Jurkat, Clone E6-1 (cell line): ENCODE results near the gene DECR2.

ENCODE experiments used
- DNase-seq: peaks from one replicate; pipeline ENCODE4 v3.0.0-alpha.2; 2011; ENCODE audit warnings: low read depth, low spot score
- H3K4me3 ChIP-seq: 2 replicates; pipeline ENCODE4 v1.5.1; 2011; ENCODE audit warnings: mild to moderate bottlenecking, low read length, control low read depth, moderate library complexity

Gene DECR2

DNA sequence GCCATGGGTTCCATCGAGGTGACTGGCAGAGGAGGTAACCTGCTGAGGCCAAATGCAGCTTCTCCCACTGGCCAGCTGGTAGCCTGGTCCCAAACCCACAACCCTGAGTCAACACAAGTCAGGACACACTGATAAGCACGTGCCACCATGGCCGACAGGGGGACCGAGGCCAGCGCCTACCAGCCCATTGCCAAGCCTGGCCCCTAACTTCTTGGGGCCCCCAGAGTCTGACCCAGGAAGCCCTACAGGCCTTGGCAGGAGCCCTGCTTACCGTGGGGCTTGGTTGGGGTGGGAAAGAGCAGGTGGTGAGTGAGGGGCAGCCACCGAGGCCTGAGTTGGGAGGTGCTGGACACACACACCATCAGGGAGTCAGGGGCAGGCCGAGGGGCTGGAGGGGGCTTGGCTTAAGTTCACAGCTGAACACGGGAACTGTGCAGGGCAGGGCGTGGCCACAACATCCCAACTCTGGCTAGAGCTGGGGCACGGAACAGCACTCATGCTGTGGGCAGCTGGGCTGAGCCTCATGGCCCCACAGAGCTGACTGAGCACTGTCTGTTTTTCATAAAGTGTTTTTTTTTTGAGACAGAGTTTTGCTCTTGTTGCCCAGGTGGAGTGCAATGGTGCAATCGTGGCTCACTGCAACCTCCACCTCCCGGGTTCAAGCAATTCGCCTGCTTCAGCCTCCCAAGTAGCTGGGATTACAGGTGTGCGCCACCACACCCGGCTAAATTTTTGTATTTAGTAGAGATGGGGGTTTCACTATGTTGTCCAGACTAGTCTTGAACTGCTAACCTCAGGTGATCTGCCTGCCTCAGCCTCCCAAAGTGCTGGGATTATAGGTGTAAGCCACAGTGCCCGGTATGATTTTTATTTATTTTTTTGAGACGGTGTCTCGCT lies 36.8 kb upstream of the DECR2 start:
- no peak overlapping the region for H3K4me3 ChIP-seq
- no peak for DNase-seq

DNA sequence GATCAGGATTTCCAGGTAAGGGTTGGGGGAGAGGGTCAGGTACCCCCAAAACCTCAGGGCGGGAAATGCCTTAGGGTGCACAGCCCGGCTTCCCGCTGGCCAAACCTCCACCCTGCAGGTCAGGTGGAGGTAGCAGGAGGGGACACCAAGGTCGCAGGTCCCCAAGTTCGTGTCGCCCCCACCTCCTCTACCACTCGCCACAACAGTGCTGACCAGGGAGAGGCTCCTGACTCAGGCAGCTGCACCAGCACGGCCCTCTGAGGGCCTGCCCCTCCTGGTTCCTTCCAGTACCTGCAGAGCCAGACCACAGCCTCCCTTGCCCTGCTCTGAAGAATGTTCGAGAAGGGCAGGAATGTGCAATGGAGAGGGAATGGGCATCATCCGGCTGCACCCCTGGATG lies 35.2 kb upstream of the DECR2 start:
- H3K4me3 ChIP-seq = no peak overlapping the region
- no peak for DNase-seq

DNA sequence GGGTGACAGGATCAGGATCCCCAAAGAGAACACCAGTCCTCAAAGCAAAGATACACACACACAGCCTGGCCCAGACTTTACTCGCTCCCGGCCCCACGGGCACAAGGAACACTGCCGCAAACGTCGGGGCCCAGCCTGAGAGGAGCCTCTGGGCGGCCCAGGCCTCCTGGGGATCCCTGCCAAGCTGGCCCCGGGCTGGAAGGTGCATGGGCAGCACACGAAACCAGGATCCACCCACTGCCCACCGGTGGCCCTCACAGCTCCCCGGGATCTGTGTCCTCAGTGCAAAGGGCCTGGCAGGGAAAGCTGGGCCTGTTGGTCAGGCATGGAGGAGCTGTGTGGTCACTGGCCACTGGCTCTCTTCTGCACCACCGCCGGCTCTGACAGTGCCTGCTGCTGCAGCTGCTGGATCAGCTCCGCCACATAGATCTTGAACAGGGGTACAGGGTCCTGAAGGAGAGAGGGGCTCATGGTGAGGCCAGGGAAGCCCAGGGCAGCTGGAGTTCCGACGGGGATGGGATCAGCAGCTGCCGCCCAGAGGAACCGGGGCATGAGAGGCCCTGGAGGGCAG lies 34.3 kb upstream of the DECR2 start:
- DNase-seq = no peak
- no peak overlapping the region for H3K4me3 ChIP-seq

GRCh38 chr16:368388-369158 lies 33.1 kb upstream of the DECR2 start:
- no peak overlapping the region for H3K4me3 ChIP-seq
- no peak for DNase-seq

GRCh38 chr16:369275-369865 lies 32.3 kb upstream of the DECR2 start:
- no peak for DNase-seq
- no peak overlapping the region for H3K4me3 ChIP-seq

- no peak for DNase-seq
- H3K4me3 ChIP-seq = peak overlapping the region; percentile 46
Measured at GRCh38 chr16:369866-370436, 31.7 kb upstream of the DECR2 start.

DNA sequence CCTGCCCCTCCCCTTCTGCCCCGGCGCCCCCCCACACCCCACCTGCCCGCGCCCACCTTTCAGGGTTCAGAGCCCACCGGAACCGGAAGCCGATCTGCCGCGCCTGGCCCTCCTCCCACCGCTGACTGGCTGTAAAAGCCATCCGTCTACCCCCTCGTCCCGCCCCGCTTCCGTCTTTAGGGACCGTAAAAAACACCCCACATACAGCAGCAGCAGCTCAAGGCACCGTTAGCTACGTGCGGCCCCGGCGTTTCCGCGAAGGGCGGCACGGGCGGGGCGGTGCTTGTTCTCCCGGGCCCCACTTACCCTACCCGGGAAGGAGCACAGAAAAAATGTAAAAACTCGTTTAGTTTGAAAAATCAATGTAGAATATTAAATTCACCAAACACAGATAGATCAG lies 31.2 kb upstream of the DECR2 start, which contains the start of gene MRPL28:
Gene MRPL28, minus strand, starts transcription at position 96 of the 400 bp plus-strand sequence. CDS start 320 bp downstream, outside the sequence.
- DNase-seq = peak; percentile 95
- H3K4me3 ChIP-seq = peak within 1 kb of the TSS; percentile 46

- DNase-seq = no peak
- peak overlapping the region; percentile 46 for H3K4me3 ChIP-seq
Measured at GRCh38 chr16:370979-371514, 30.6 kb upstream of the DECR2 start.

DNA sequence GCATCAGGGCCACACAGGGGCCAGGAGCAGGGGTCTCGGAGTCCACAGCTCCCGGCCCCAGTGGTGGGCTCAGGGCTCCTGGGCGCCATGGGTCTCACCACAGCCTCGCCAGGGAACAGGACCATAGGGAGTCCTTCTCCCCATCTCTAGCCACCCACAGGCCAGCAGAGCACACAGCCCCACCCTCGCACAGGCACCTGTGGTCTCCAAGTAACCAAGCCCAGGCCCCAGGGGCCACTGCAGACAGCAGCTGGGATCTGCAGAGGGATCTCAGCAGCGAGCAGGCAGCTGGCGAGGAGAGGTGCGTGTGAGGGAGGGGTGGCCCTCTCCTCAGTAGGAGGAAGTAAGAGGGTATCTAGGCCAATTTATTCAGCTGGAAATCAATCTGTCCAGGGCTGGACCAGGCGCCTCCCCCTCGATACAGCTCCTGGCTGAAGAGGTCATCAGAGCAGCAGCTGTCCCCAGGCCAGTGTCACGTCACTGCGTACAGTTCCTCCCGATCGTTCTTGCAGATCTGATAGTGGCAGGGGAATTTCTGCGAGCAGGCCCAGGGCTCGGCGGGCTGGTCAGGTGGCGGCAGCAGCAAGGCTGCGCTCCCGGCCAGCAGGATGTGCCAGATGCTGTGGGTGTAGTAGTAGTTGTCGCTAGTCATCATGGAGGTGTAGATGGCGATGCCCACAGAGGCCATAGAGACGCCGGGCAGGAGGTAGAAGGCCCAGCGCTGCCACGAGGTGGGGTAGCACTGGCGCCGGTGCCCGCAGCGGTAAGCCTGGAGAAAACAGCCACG lies 30.0 kb upstream of the DECR2 start:
- DNase-seq = no peak
- H3K4me3 ChIP-seq = no peak overlapping the region

- H3K4me3 ChIP-seq = no peak overlapping the region
- no peak for DNase-seq
Measured at GRCh38 chr16:372302-372983, 29.2 kb upstream of the DECR2 start.

GRCh38 chr16:373020-373598 lies 28.6 kb upstream of the DECR2 start:
- no peak overlapping the region for H3K4me3 ChIP-seq
- no peak for DNase-seq

DNA sequence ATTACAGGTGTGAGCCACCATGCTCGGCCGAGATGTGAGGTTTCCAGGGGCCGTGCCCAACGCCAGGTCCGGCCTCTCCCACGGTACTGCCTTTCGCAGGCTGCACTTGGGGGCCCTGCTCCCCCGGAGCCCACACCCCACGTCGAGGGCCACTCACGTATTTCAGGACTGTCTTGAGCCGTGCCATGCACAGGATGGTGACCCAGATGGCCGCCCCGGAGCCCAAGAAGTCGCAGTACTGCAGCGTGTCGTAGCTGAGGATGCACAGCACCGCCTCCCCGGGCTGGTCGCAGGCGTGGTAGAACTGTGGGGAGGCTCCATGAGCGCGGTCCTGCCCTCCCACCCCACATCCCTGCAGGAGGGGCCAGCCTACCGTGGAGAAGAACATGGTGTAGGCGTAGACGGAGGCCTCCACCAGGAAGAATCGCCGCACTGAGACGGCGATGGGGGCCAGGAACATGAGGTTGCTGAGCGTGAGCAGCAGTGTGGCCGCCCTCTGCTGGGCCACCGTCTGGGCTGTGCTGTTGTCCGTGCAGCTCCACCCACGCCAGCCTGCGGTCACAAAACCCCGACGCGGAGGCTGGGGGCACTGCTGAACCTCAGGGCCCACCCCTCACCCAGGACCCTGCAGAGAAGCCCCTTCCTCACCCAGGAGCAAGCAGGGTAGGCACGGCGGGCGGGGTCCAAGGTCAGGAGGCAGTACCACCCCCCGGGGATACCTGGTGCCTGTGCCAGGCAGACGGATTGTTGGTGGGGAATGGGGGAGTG lies 27.7 kb upstream of the DECR2 start:
- no peak overlapping the region for H3K4me3 ChIP-seq
- no peak for DNase-seq

- no peak for DNase-seq
Measured at GRCh38 chr16:374616-374926, 27.1 kb upstream of the DECR2 start.

GRCh38 chr16:375212-375611 lies 26.5 kb upstream of the DECR2 start:
- DNase-seq = no peak
- H3K4me3 ChIP-seq = no peak overlapping the region

More at GRCh38 chr16:374616-374926, 27.1 kb upstream of the DECR2 start:
- no peak overlapping the region for H3K4me3 ChIP-seq

DNA sequence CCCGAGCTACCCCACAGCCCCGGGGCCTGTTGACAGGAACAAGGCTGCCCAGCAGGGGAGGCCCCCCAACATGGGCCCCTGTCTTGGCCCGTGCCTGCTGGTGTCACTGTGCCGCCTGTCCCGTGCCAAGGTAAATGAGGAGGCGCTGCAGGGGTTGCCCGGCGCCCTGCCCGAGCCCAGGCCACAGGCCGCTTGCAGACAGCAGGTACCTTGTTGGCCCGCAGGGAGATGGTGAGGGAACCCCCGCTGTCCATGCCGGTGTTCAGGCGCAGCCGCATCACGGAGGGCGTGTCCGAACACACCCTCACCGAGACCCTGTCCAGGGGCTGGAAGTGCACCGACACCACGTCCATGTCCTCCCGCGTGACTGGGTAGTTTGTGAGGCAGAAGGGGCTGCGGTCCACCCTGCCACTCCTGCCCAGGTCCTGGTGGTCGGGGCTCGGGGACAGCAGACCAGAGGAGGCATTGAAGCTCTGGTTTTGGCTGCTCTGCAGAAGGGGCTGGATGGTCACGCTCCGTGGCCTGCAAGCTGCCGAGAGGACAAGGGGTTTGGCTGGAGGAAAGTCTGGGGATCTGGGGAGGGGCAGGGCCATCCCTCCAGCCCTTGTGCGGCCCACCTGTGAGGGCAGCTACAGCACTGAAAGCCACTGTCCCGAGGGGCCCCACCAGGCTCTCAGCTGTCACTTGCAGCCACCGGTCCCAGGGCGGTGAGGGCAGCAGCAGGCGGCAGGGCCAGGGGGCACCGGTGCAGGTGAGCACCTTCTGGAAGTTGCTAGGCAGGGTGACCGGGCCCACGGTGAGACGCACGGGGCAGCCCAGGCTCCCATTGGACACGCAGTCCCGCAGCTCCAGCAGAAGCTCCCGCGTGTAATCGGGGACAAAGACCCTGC lies 25.5 kb upstream of the DECR2 start:
- DNase-seq = no peak
- no peak overlapping the region for H3K4me3 ChIP-seq
